Heart right ventricle (tissue), 16 donors: ENCODE measurements around the gene ABLIM2. TPM values are rescaled to one million over a fixed set of nuclear protein-coding genes. Genes with fewer than 3 reads are reported as not detected.
A peak's percentile ranks its signal among the peaks of the same experiment; 100 is the strongest.

Experiments used
- ATAC-seq, 8 donors: fragments of 200-7000 bp; cut with Tn5 transposase; one replicate each; pipeline ENCODE4 v1.9.1; 2020; ENCODE audit warnings: mild to moderate bottlenecking in 8 of 8, moderate library complexity in 8 of 8, moderate number of reproducible peaks in 1 of 8
- DNase-seq, 2 donors: peaks; one replicate each; pipeline ENCODE4 v3.0.0-alpha.2; 2020
- H3K27ac ChIP-seq, 10 donors: fragments of 200-600 bp; sonication (generic) in 2 of 10; one replicate each; pipeline versions ENCODE4 v1.5.0 to v1.8.0; 2020 to 2022; ENCODE audit warnings: mild to moderate bottlenecking in 3 of 10
- H3K27me3 ChIP-seq, 7 donors: fragments of 200-600 bp; one replicate each; pipeline ENCODE4 v1.8.0; 2021 to 2022; ENCODE audit warnings: mild to moderate bottlenecking in 2 of 7
- H3K36me3 ChIP-seq, 9 donors: fragments of 200-600 bp; sonication (generic) in 1 of 9; one replicate each; pipeline versions ENCODE4 v1.5.0 to v1.8.0; 2020 to 2022; ENCODE audit warnings: mild to moderate bottlenecking in 2 of 9
- H3K4me1 ChIP-seq, 9 donors: fragments of 200-600 bp; sonication (generic) in 1 of 9; one replicate each; pipeline versions ENCODE4 v1.5.0 to v1.8.0; 2020 to 2022; ENCODE audit warnings: mild to moderate bottlenecking in 4 of 9
- H3K4me3 ChIP-seq, 10 donors: fragments of 200-600 bp; sonication (generic) in 2 of 10; one replicate each; pipeline versions ENCODE4 v1.5.0 to v1.8.0; 2020 to 2022; ENCODE audit warnings: mild to moderate bottlenecking in 7 of 10, moderate library complexity in 2 of 10
- H3K9me3 ChIP-seq, 11 donors: fragments of 200-600 bp in 10 of 11; sonication (generic) in 2 of 11; one replicate each; pipeline versions ENCODE4 v1.5.0 to v1.8.0; 2013 to 2022; ENCODE audit warnings: mild to moderate bottlenecking in 2 of 11, control low read depth in 1 of 11, moderate library complexity in 1 of 11
- CTCF ChIP-seq, 9 donors: fragments of 200-600 bp; sonication (generic) in 2 of 9; IDR thresholded peaks; one replicate each; pipeline versions ENCODE4 v1.5.0 to v1.8.0; 2021 to 2022; ENCODE audit warnings: antibody characterized with exemption in 9 of 9, mild to moderate bottlenecking in 5 of 9, moderate library complexity in 1 of 9
- WGBS, 2 donors: extraction: QIAGEN DNeasy Blood & Tissue Kit; methylation state at CpG; one replicate each; pipeline ENCODE4 v1.1.7; 2013; ENCODE audit warnings: inconsistent platforms in 1 of 2; 5-methylcytosine and 5-hydroxymethylcytosine counted together
- intact Hi-C, 10 donors: fragments of 100-400 bp; cut with DNase I; formaldehyde crosslinking; loops; one replicate each; pipeline versions ENCODE4 v1.11.1 to v1.14.2; 2022
- polyA plus RNA-seq, 2 donors: library from polyadenylated mRNA; stranded (reverse); fragments of 200-250 nt; gene quantifications; one replicate each; pipeline ENCODE4 v1.2.3, GENCODE V29; 2013
- total RNA-seq, 10 donors: library from RNA; stranded (reverse); fragmentation: NEBNext Ultra II Directional in 3 of 10; extraction: Animal tissue kit (Norgen Biotek cat#: 25700) in 3 of 10; gene quantifications; one replicate each; pipeline versions ENCODE4 v1.2.1 to v1.2.4, GENCODE V29; 2021 to 2023
- donor health status: Arrhythmogenic right ventricular cardiomyopathy.
- donor health status: ischemic (EF 13 %, LVEDD 7.1; RV severe dilation, severe dysfunction).
- donor health status: healthy with polysubstance abuse.
- donor health status: DM: no; HTN: yes; CAD: no.
- donor health status: DM: no; HTN: no; CAD: no.
- donor health status: ischemic (EF 25% LVEDD 6.9; RV normal size, moderate dysfunction).
- donor health status: ischemic (EF 25% LVEDD 5.7; RV mildly dilated, moderate dysfunction).
- donor health status: healthy.
- donor health status: DM: yes; HTN: yes; CAD: no.
- donor health status: Ischemic cardiomyopathy.
- donor health status: ischemic (EF 35%, LVEDD 5.7; RV mildly dilated, moderate dysfunction).
- donor health status: nonischemic (EF 11% LVEDD 7.7; RV severe dilation, severe dysfunction).
- donor health status: DM: yes; HTN: yes; CAD: no.
- donor health status: PGD.
- donor health status: ischemic (EF 29% LVEDD 5.4; RV normal size, mild dysfunction).
- donor health status: nonischemic (EF 23%, LVEDD 6.1; RV moderate dilation, normal function).

The ABLIM2 gene
- total and polyA plus RNA-seq, 12 donors: 7.2 to 27.8 (median 17.6) TPM

GRCh38 chr4:7950301-7951092, 208.1 kb downstream of the ABLIM2 start:
- Histone ChIP-seq H3K27me3 (peaks cover 0 to 18% (median 0%) of the 10 kb centered on the region in 7 donors), H3K27ac (no peak overlapping the region), H3K4me1 (no peaks in the 10 kb centered on the region), H3K9me3 (peaks cover 0 to 11% (median 0%) of the 10 kb centered on the region in 11 donors), H3K36me3 (no peaks in the 10 kb centered on the region), H3K4me3 (no peak overlapping the region)
- no peak for DNase-seq
- intact Hi-C loops: no loop called here
- no peak for ATAC-seq
- 93 to 94% methylated on average over 18 of the region's 18 CpGs for WGBS, 2 donors
- no peak for TF ChIP-seq CTCF (IDR thresholded peaks at IDR 0.05)

GRCh38 chr4:7949759-7950158, 208.9 kb downstream of the ABLIM2 start:
- Histone ChIP-seq H3K27me3 (peaks cover 0 to 19% (median 0%) of the 10 kb centered on the region in 7 donors), H3K36me3 (no peaks in the 10 kb centered on the region), H3K27ac (no peak overlapping the region), H3K9me3 (peaks cover 0 to 11% (median 0%) of the 10 kb centered on the region in 11 donors), H3K4me1 (no peaks in the 10 kb centered on the region), H3K4me3 (no peak overlapping the region)
- DNase-seq: no peak
- no peak for TF ChIP-seq CTCF (IDR thresholded peaks at IDR 0.05)
- 75 to 77% methylated on average over 4 of the region's 4 CpGs for WGBS, 2 donors
- intact Hi-C loops: no loop called here
- ATAC-seq: no peak

- H3K27me3 ChIP-seq: peaks cover 0 to 19% (median 0%) of the 10 kb centered on the region in 7 donors
- H3K27ac ChIP-seq: no peak overlapping the region
- DNase-seq (no peak), ATAC-seq (no peak)
- no peak for TF ChIP-seq CTCF (IDR thresholded peaks at IDR 0.05)
- H3K4me3 ChIP-seq: no peak overlapping the region
- H3K9me3 ChIP-seq: no peaks in the 10 kb centered on the region
- intact Hi-C loops: no loop called here
- no peaks in the 10 kb centered on the region for H3K4me1 ChIP-seq
- WGBS, 2 donors: 69 to 82% methylated on average over 4 of the region's 4 CpGs
- no peaks in the 10 kb centered on the region for H3K36me3 ChIP-seq
Measured at GRCh38 chr4:7947927-7948326, 210.7 kb downstream of the ABLIM2 start.

GRCh38 chr4:7945709-7946380, 212.8 kb downstream of the ABLIM2 start:
- Histone ChIP-seq H3K4me1 (no peaks in the 10 kb centered on the region), H3K27ac (no peak overlapping the region), H3K9me3 (no peaks in the 10 kb centered on the region), H3K4me3 (no peak overlapping the region), H3K27me3 (peaks cover 0 to 19% (median 0%) of the 10 kb centered on the region in 7 donors), H3K36me3 (no peaks in the 10 kb centered on the region)
- peak in 1 of 8 donors; percentile 31 for ATAC-seq
- no peak for TF ChIP-seq CTCF (IDR thresholded peaks at IDR 0.05)
- no peak for DNase-seq
- WGBS, 2 donors: 78 to 80% methylated on average over 14 of the region's 14 CpGs
- intact Hi-C loops: no loop called here
